ENCODE results near the gene METTL5. TPM values are rescaled to one million over a fixed set of nuclear protein-coding genes. Genes with fewer than 3 reads are reported as not detected.
"Not testable (repeated sequence)": the region's sequence is repeated elsewhere in the genome, so short reads cannot be mapped to it uniquely, and the experiment has no call there.

METTL5 gene
- total and polyA plus RNA-seq, 9 of the 15 experiments (the other 6 are each of a cell fraction or from before 2014, with no cell fraction given), result 149 to 471 (median 224) TPM

DNA sequence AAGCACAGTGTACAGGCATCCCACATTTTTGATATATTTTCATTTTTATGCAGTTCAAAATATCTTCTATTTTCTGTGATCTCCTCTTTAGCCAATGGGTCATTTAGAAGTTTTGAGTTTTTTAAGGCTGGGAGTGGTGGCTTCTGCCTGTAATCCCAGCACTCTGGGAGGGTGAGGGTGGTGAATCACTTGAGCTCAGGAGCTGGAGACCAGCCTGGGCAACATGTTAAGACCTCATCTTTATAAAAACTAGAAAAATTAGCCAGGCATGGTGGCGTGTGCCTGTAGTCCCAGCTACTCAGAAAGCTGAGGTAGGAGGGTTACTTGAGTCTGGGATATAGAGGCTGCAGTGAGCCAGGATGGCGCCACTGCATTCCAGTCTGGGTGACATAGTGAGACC lies 20.3 kb upstream of the METTL5 start (continued):
- TF ChIP-seq, protein P1, sequence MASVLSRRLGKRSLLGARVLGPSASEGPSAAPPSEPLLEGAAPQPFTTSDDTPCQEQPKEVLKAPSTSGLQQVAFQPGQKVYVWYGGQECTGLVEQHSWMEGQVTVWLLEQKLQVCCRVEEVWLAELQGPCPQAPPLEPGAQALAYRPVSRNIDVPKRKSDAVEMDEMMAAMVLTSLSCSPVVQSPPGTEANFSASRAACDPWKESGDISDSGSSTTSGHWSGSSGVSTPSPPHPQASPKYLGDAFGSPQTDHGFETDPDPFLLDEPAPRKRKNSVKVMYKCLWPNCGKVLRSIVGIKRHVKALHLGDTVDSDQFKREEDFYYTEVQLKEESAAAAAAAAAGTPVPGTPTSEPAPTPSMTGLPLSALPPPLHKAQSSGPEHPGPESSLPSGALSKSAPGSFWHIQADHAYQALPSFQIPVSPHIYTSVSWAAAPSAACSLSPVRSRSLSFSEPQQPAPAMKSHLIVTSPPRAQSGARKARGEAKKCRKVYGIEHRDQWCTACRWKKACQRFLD (CRISPR knock-in tag; IDR thresholded peaks at IDR 0.05), result no peak
- TF ChIP-seq MBD2 (IDR thresholded peaks at IDR 0.05; ENCODE audit: borderline replicate concordance, low read depth) (no peak), CBX8 (IDR thresholded peaks at IDR 0.05; ENCODE audit: borderline replicate concordance, extremely low read depth, low read depth, low read length, poor library complexity, severe bottlenecking) (no peak)

DNA sequence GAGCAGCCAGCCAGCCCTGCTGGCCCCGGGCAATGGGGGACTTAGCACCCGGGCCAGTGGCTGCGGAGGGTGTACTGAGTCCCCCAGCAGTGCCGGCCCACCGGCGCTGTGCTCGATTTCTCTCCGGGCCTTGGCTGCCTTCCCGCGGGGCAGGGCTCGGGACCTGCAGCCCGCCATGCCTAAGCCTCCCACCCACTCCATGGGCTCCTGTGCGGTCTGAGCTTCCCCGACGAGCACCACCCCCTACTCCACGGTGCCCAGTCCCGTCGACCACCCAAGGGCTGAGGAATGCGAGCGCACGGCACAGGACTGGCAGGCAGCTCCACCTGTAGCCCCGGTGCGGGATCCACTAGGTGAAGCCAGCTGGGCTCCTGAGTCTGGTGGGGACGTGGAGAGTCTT lies 16.9 kb upstream of the METTL5 start:
- H4K20me1 ChIP-seq (replicated peaks; ENCODE audit: control insufficient read depth, insufficient read depth, low read length); in situ Hi-C loops (cut with MboI); intact Hi-C loops (cut with micrococcal nuclease); DNase-seq (ENCODE audit: extremely low read depth in 1 of 4, low spot score in 3 of 4); H3K9me3 ChIP-seq (replicated peaks; ENCODE audit: control insufficient read depth, insufficient read depth, low read depth, low read length); H3K9ac ChIP-seq (ENCODE audit: insufficient read depth in 1 of 2, low read depth in 2 of 2, low read length in 2 of 2); H3K4me3 ChIP-seq; H3K9me1 ChIP-seq (ENCODE audit: control insufficient read depth, insufficient read depth, low read length); H2AFZ ChIP-seq (ENCODE audit: low read depth, low read length); H3K27me3 ChIP-seq (ENCODE audit: control insufficient read depth in 2 of 2, insufficient read depth in 2 of 2, low read length in 2 of 2); BruUV-seq (replicated peaks); CTCF ChIA-PET (ENCODE audit: low intra/inter-chr PET ratio); H3K27ac ChIP-seq (ENCODE audit: extremely low read depth, low read depth, low read length); ATAC-seq; FAIRE-seq; H3K4me2 ChIP-seq (ENCODE audit: insufficient read depth, low read length): not testable (repeated sequence)
- 89% methylated on average over 16 of the region's 24 CpGs for WGBS (ENCODE audit: insufficient coverage, low coverage, missing lambda C conversion rate)
- Histone ChIP-seq H3K79me2 (ENCODE audit: control insufficient read depth, insufficient read depth, low read length) (peaks cover 87% of the 10 kb centered on the region), H3K4me1 (replicated peaks in 1 of 2; ENCODE audit: control insufficient read depth in 2 of 2, insufficient read depth in 2 of 2, low read length in 2 of 2) (peaks cover 34 to 37% of the 10 kb centered on the region in 2 experiments), H3K36me3 (ENCODE audit: control insufficient read depth, insufficient read depth, low read length) (peaks cover 23% of the 10 kb centered on the region)
- POLR2A ChIA-PET, result interaction anchor here (1.0 to 5.4 kb wide), 2 partner anchors 11 to 12 kb away, joined by 3 to 71 read pairs; partner anchors contain the start of gene UBR3

Measured in K562 (cell line).